HepG2 (cell line): ENCODE results near the gene SCAI. TPM values are rescaled to one million over a fixed set of nuclear protein-coding genes. Genes with fewer than 3 reads are reported as not detected.
A peak's percentile ranks its signal among the peaks of the same experiment; 100 is the strongest.

Experiments used
- ARID3A ChIP-seq: IDR thresholded peaks from 2 replicates; pipeline ENCODE4 v1.6.1; 2012; ENCODE audit warnings: low read depth, low read length, improper control_type of control experiment
- CEBPG ChIP-seq: IDR thresholded peaks from 2 replicates; pipeline ENCODE4 v1.6.1; 2016
- DMTF1 ChIP-seq: sonication (generic); formaldehyde crosslinking; IDR thresholded peaks from 2 replicates; pipeline ENCODE4 v1.4.0; 2020; ENCODE audit warnings: mild to moderate bottlenecking, missing genetic modification reagents
- GZF1 ChIP-seq: sonication (generic); formaldehyde crosslinking; IDR thresholded peaks from 2 replicates; pipeline ENCODE4 v1.5.1; 2020; ENCODE audit warnings: mild to moderate bottlenecking, missing genetic modification reagents
- HDAC6 ChIP-seq: fragments of 200-600 bp; sonication (generic); IDR thresholded peaks from 2 replicates; pipeline ENCODE4 v1.7.0; 2017; ENCODE audit warnings: mild to moderate bottlenecking, antibody characterized with exemption, low read length, low read depth
- KDM2A ChIP-seq: sonication (generic); formaldehyde crosslinking; IDR thresholded peaks from 2 replicates; pipeline ENCODE4 v1.4.0; 2020; ENCODE audit warnings: low read depth, missing genetic modification reagents, borderline replicate concordance
- KLF16 ChIP-seq, 2 experiments: sonication (generic) in 1 of 2; formaldehyde crosslinking in 1 of 2; IDR thresholded peaks; 2 replicates each; pipeline versions ENCODE4 v1.6.1 to v1.8.0; 2016 to 2023; ENCODE audit warnings: missing genetic modification reagents in 2 of 2, missing compliant biosample characterization in 1 of 2
- PHF21A ChIP-seq: sonication (generic); formaldehyde crosslinking; IDR thresholded peaks from 2 replicates; pipeline ENCODE4 v1.5.0; 2020; ENCODE audit warnings: mild to moderate bottlenecking, missing genetic modification reagents
- POLR2AphosphoS5 ChIP-seq: IDR thresholded peaks from 2 replicates; pipeline ENCODE4 v1.6.1; 2012; ENCODE audit warnings: low read depth, low read length
- SMARCE1 ChIP-seq: fragments of 450-650 bp; IDR thresholded peaks from 2 replicates; pipeline ENCODE4 v1.6.1; 2017; ENCODE audit warnings: borderline replicate concordance
- SOX6 ChIP-seq, 2 experiments: fragments of 450-650 bp in 1 of 2; sonication (generic) in 1 of 2; formaldehyde crosslinking in 1 of 2; IDR thresholded peaks; 2 replicates each; pipeline versions ENCODE4 v1.4.0 to v1.6.1; 2017 to 2020; ENCODE audit warnings: antibody characterized with exemption in 1 of 2, mild to moderate bottlenecking in 1 of 2, missing genetic modification reagents in 1 of 2
- STAT5B ChIP-seq: sonication (generic); formaldehyde crosslinking; IDR thresholded peaks from 2 replicates; pipeline ENCODE4 v1.4.0; 2020; ENCODE audit warnings: missing genetic modification reagents
- TARDBP ChIP-seq: sonication (generic); formaldehyde crosslinking; IDR thresholded peaks from 2 replicates; pipeline ENCODE4 v1.8.0; 2022; ENCODE audit warnings: mild to moderate bottlenecking, missing genetic modification reagents
- TCF12 ChIP-seq, 2 experiments: fragments of 450-650 bp in 1 of 2; sonication (generic) in 1 of 2; formaldehyde crosslinking in 1 of 2; IDR thresholded peaks; 2 replicates each; pipeline versions ENCODE4 v1.6.1 to v1.8.0; 2017 to 2022; ENCODE audit warnings: antibody characterized with exemption in 1 of 2, mild to moderate bottlenecking in 1 of 2, missing genetic modification reagents in 1 of 2, moderate library complexity in 1 of 2
- ZBTB34 ChIP-seq: sonication (generic); formaldehyde crosslinking; IDR thresholded peaks from 2 replicates; pipeline ENCODE4 v1.8.0; 2022; ENCODE audit warnings: mild to moderate bottlenecking, missing genetic modification reagents
- ZFP1 ChIP-seq: IDR thresholded peaks from 2 replicates; pipeline ENCODE4 v1.6.1; 2016
- ZNF142 ChIP-seq: sonication (generic); formaldehyde crosslinking; IDR thresholded peaks from 2 replicates; pipeline ENCODE4 v1.4.0; 2020; ENCODE audit warnings: missing genetic modification reagents
- ZNF3 ChIP-seq: IDR thresholded peaks from 2 replicates; pipeline ENCODE4 v1.7.0; 2017; ENCODE audit warnings: inconsistent platforms
- ZNF850 ChIP-seq: sonication (generic); formaldehyde crosslinking; conservative IDR thresholded peaks from 2 replicates; pipeline ENCODE4 v1.9.0; 2021; ENCODE audit warnings: mild to moderate bottlenecking, missing genetic modification reagents
- polyA plus RNA-seq, 8 experiments: library from polyadenylated mRNA; depleted of rRNA in 3 of 8; stranded (reverse) in 7 of 8; unstranded in 1 of 8; fragments of >200 nt; fragmentation: Illumina TruSeq in 4 of 8; extraction: Trizol in 4 of 8; gene quantifications; 2 replicates each; pipeline versions ENCODE4 v1.2.1 to v1.2.3, GENCODE V29; 2011 to 2016; ENCODE audit warnings: low read depth in 4 of 8, missing spikeins in 1 of 8, mixed read lengths in 1 of 8; ENCODE audit not compliant: insufficient read depth in 1 of 8
- total RNA-seq, 5 experiments: library from RNA; depleted of rRNA; stranded (reverse); fragments of >200 nt; fragmentation: Illumina TruSeq; extraction: Trizol; gene quantifications; 2 replicates each; pipeline ENCODE4 v1.2.3, GENCODE V29; 2016; ENCODE audit warnings: low read depth in 1 of 5

The SCAI gene
- total and polyA plus RNA-seq, 2 of the 13 experiments (the other 11 are each of a cell fraction or from before 2014, with no cell fraction given) = 4.4 to 8.4 TPM

- TF ChIP-seq ZNF142 (CRISPR knock-in tag) = no peak
- no peak for TF ChIP-seq ZNF850 (CRISPR knock-in tag)
- no peak for TF ChIP-seq HDAC6
- TF ChIP-seq POLR2AphosphoS5 = 0 out of 2 replicates have a peak, but pooled peaks have one; percentile 26
- TF ChIP-seq ZFP1 (CRISPR knock-in tag) = no peak
- no peak for TF ChIP-seq SOX6 (IDR thresholded peaks at IDR 0.05)
- peak; percentile 89 for TF ChIP-seq SOX6 (CRISPR knock-in tag; IDR thresholded peaks at IDR 0.05)
- TF ChIP-seq CEBPG (CRISPR knock-in tag) = peak; percentile 47
- TF ChIP-seq KLF16 (CRISPR knock-in tag; IDR thresholded peaks at IDR 0.05) = peak in 1 of 2 experiments; percentile 85; a peak in 1 of 4 replicates
- no peak for TF ChIP-seq TCF12 (IDR thresholded peaks at IDR 0.05)
- no peak for TF ChIP-seq TCF12 (CRISPR knock-in tag; IDR thresholded peaks at IDR 0.05)
- peak; percentile 71 for TF ChIP-seq PHF21A
- TF ChIP-seq DMTF1 (CRISPR knock-in tag) = no peak
- no peak for TF ChIP-seq KDM2A
- peak; percentile 82 for TF ChIP-seq TARDBP (CRISPR knock-in tag)
- no peak for TF ChIP-seq STAT5B (CRISPR knock-in tag)
- TF ChIP-seq GZF1 = no peak
- peak; percentile 64 for TF ChIP-seq ARID3A
- peak; percentile 69; the same call in 1 of the 2 replicates for TF ChIP-seq SMARCE1
- 0 out of 2 replicates have a peak, but pooled peaks have one; percentile 40 for TF ChIP-seq ZNF3 (CRISPR knock-in tag)
- TF ChIP-seq ZBTB34 (CRISPR knock-in tag) = peak; percentile 71; the same call in 1 of the 2 replicates
These were observed 193.1 kb downstream of the SCAI start (continued) for GRCh38 chr9:124950050-124950718.
